NOMO-1 (cell line): Measurements from ENCODE around the gene ZNF503.
"Not testable (repeated sequence)": the region's sequence is repeated elsewhere in the genome, so short reads cannot be mapped to it uniquely, and the experiment has no call there.

Experiments used
- DNase-seq, 2 experiments: peaks; one replicate each; lab custom pipeline; 2025; ENCODE audit not compliant: unreplicated experiment in 2 of 2; lab: John Stamatoyannopoulos, UW

ZNF503 gene

DNA sequence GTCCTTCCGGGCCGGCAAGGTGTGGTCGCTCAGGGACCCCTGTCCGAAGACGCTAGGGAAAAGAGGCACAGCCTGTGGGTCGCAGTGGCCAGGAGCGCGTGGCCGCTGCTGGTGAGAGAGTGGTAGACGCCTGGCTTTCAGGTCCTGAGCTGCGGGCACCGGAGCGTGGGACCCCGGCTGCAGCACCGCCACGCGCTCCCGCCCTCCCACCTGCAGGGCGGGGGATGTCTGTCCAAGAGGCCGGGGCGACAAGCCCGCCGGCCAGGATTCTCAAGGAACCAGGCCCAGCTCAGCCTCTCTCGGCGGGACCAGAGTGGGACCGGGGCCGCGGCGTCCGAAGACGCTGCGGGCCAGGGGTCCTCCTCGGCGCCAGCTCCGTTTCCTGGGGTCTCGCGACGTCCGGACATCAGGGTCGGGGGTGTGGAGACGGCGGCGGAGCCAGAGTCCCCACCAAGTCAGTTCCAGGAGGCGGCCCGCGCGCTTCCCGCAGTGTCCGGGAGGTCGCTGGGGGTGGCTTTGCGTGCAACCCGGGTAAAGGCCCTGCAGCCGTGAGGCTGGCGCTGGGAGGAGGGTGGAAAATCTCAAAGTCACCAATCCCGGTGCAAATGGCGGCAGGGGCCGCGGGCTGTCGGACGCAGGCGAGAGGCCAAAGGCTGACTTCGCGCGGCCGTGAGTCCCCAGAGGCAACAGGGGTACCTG is 5.5 kb downstream of the ZNF503 start:
- no peak for DNase-seq

- DNase-seq, result no peak
Measured at GRCh38 chr10:75395066-75395931, 6.3 kb downstream of the ZNF503 start.

GRCh38 chr10:75394221-75394620 is 7.3 kb downstream of the ZNF503 start:
- no peak for DNase-seq

DNA sequence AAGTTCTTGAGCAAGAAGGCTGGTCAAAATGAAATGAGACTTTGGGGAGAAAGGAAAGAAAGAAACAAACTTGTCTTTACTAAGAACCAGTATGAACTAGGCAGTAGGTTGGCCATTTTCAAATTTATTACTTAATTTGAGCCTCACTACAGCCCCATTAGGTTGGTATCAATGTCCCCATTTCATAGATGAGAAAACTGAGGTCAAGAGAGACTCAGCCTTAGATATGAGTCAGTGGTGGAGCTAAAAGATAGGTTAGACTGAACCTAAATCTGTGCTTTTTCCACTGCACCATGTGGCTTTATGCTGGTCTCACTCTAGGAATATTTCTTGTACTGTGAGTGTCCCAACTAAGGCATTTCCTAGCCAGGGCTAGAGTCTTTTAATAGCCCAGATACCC is 8.8 kb downstream of the ZNF503 start:
- DNase-seq, result no peak

- DNase-seq, result no peak
Measured at GRCh38 chr10:75392271-75392670, 9.3 kb downstream of the ZNF503 start.

DNA sequence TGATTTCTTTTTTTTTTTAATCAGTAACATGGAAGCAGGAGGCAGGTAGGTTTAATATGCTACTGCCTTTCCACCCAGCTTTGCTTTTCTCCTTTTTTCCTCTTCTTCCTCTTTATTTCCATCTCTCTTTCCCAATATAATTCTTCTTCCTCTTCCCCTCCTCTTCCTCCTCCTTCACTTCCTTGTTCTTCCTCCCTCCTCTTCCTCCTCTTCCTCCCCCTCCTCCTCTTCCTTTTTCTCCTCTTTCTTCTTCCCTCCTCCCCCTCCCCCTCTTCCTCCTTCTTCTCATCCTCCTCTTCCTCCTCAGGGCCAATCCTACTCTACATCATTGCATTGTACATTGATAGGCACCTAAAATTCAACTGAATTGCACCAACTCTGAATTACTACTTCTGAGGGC is 11.4 kb downstream of the ZNF503 start:
- no peak for DNase-seq

DNA sequence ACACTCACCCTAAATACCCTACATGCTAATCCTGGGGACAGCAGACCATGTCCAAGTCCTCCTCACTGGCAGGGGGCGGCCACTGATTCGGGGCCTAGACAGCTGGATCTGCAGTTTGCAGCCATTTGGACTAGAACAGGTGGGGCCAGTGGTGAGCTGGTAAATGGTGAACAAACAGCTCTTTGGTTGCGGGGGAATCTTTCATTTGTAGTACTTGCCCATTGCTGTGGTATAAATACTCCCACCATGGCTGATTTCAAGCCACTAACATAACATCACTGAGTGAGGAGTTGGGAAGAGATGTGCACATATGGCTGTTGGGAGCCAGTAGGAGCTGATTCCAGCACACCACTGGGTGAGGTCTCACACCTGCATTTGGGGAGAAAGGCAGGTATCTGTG is 13.5 kb downstream of the ZNF503 start:
- no peak for DNase-seq

DNA sequence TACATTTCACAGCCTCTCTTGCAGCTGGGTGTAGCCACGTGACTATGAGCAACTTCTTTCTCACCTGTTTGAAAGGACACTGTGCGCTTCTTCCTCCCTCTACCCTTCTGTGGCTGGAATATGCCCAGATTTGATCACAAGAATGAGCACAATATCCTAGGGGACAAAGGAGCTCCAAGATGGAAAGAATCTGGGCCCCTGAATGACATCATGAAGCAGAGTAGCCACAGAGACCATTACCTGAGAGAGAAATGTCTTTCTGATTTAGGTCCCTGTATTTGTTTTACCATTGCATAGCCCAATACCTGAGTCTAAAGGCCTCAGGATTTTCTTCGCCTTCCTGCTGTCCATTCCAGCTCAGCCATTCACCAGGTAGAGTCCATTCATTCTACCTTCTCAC is 15.4 kb downstream of the ZNF503 start:
- no peak for DNase-seq

GRCh38 chr10:75379817-75380216 is 21.7 kb downstream of the ZNF503 start:
- no peak for DNase-seq

DNA sequence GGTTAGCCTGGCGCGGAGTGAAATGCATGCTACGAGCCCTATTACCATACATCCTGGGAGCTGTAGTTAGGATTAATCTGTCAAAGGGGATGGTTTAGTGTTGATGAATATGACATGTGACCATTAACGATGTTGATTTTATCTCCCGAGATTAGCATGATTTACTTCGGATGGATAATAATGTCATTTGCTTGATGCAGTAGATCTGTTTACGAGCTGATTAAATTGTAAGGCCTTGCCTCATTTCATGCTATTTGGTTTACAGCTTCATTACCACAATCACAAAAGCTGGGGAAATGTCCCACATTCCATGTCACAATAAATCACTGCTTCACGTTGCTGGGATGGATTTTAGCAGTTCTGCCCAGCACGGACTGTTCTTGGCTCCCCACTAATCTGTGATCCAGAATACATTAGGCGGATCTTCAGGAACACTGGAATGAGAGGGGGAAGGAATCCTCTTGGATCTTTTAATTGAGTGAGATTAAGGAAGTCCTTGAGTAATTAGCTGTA is 22.3 kb downstream of the ZNF503 start:
- DNase-seq, result no peak

- DNase-seq, result no peak
Measured at GRCh38 chr10:75378379-75378778, 23.2 kb downstream of the ZNF503 start.

- DNase-seq, result no peak
Measured at GRCh38 chr10:75377869-75378268, 23.7 kb downstream of the ZNF503 start.

- peak; percentile 54 to 89 for DNase-seq
Measured at GRCh38 chr10:75375838-75376237, 25.7 kb downstream of the ZNF503 start.

GRCh38 chr10:75371010-75371409 is 30.6 kb downstream of the ZNF503 start:
- DNase-seq, result no peak

- DNase-seq, result not testable (repeated sequence)
Measured at GRCh38 chr10:75369838-75370237, 31.7 kb downstream of the ZNF503 start.

GRCh38 chr10:75367901-75368300 is 33.7 kb downstream of the ZNF503 start:
- DNase-seq, result no peak

DNA sequence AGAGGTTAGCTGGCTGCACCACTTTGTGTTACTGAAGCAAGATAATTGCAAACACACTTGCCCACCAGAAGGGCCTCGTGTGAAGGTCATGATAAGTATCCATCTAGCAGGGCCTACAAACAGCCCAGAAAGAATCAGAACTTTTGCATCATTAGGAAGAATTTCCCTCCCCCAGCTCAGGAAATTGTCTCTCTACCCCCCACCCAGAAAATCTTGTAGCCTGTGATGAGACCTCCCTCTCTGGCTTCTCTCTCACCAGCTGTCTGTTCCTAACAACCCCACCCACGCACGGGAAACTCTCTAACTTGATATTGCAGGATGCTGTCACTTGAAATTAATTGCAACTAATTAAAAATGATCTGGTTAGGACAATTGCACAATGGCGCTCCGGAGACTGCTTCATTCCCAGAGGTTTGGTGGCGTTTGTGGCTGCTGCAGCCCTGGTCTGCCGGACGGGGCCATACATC is 34.5 kb downstream of the ZNF503 start:
- DNase-seq, result peak; percentile 66 to 77

DNA sequence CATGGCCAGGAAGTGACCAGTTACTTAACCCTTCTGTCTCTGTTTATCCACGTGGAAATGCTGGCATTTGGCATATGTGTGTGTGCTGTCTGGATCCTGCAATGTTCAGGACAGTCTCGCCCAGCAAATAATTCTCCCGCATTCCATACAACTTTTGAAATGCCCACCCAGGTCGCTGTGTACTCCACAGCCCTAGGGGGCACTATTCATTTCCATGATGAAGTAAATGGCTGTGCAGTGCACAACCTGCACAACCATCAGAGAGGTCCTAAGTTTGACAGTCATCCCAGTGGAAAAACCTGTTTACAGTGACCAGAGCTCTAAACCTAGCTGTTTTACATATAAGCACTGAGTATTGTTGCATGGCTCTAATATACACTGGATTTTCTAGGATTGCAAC is 38.1 kb downstream of the ZNF503 start:
- DNase-seq, result no peak

- not testable (repeated sequence) for DNase-seq
Measured at GRCh38 chr10:75359876-75360275, 41.7 kb downstream of the ZNF503 start.

DNA sequence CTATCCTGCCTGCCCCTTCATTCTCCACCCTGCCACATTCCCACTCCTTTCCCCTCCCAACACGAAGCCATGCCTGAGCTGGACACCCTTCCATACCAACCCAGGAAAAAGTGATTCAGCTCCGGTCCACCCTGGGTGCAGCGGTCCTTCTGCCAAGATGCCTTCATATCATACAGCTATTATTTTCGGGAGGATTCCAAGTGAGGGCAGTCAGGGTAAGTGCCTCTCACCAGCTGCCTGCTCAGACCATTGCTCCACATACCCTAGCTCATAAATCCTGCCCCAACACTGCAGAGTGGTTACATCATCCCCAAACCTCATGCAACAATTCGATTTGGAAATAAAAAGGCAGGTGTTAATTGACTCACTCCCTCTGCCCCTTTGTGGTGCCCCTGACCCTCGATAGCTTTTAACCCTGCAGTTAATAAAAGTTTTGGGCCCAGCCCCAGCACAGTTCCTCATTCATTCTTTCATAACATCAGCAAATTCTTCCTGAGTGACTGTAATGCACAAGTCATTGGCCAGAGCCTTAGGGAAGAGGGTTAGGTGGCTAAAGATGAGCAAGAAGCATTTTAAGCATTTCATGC is 42.6 kb downstream of the ZNF503 start:
- peak; percentile 97 to 99 for DNase-seq

- no peak for DNase-seq
Measured at GRCh38 chr10:75358132-75358531, 43.4 kb downstream of the ZNF503 start.
